Erythroblast (primary cell): ENCODE measurements around the gene SP3.

Experiments
- DNase-seq, 2 experiments: peaks; one replicate each; lab custom pipeline; 2025; lab: John Stamatoyannopoulos, UW
- GATA1 ChIP-seq: IDR thresholded peaks from 2 replicates; pipeline ENCODE4 v1.6.1; 2011; ENCODE audit warnings: low read depth, mild to moderate bottlenecking, control low read depth, low read length, moderate library complexity
- POLR2A ChIP-seq: IDR thresholded peaks from 2 replicates; pipeline ENCODE4 v1.6.1; 2011; ENCODE audit warnings: mild to moderate bottlenecking, low read length

The SP3 gene

DNA sequence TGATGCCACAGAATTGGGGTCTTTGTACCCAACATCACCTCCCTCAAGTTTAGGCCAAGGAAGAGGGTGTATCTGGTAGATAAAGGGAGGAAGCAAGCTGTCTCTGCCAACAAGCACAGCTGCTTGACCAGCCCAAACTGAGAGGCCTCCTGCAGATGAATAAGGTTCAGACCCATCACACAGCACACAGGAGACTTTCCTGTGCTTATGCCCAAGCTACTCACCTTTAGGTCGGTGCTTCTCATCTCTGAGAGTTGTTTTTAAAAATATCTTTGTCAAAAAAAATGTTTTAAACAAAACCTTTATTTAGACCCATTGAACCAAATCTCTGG is 24.7 kb upstream of the SP3 start:
- TF ChIP-seq GATA1 (no peak), POLR2A (no peak)
- no peak for DNase-seq

DNA sequence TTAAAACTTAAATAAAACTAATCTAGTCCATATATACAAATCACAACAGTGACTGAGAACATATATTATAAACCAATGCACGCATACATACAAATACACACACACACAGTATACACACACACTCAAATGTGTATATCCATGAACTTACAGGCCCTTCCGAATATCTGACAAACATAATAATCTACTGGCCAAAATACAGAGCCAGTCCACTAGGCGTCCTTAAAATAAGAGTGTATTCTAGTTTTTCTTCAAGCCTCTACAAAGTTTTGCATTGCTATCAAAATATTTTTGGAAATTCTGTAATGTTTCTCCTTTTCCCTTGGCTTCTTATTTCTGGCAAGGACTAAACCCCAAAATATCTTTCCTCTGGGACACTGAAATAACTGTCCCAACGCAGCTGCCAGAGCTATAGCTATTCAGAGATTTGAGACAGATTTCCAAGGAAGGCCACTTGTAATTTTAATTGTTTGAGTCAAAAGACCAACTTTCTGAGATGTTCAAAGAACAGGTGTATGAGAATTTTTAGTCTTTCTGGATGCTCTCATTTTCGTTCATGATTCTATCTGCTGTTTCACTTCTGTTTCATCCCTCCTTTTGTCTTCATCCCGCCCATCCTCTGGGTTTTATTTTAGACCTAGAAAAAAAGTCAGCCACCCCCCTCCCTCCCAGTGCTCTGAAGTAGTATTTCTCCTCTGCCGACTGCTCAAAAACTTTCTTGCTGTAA is 24.1 kb upstream of the SP3 start:
- TF ChIP-seq POLR2A (no peak), GATA1 (no peak)
- no peak for DNase-seq

DNA sequence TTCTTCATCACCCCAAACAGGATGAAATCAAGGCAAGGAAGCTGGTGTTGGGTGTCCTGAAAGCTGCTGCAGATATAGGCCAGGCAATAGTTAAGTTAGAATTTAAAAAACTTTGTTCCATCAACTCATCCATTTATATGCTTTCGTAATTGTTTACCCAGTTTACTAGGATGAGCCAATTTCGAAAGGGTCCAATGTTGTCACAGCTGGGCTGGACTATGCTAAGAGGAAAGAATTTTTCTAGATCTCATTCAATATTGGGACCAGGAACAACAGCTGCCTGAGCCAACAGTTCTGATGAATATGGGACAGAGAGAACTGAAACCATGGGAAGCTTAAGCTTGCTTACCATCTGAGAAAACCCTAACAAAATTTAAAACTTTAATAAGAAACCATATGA is 21.6 kb upstream of the SP3 start:
- DNase-seq = no peak
- TF ChIP-seq GATA1 = no peak
- TF ChIP-seq POLR2A = no peak

DNA sequence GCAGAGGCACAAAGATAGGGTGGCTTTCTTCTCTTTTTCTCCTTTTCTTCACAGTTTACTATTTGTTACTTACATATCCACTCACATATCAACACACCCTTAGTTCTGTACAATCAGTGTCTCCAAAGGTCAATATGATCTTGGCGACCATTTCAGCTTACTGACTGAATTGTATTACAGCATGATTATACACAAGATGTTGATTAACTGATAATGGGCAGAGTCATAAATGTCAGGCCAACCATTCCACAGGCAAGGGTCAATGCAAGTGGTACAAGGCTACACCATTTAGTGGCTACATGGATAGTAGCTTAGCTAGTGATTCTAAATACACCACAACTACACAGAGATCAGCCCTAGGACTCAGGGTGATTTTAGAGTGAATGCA is 20.4 kb upstream of the SP3 start:
- TF ChIP-seq POLR2A (no peak), GATA1 (no peak)
- DNase-seq = no peak

DNA sequence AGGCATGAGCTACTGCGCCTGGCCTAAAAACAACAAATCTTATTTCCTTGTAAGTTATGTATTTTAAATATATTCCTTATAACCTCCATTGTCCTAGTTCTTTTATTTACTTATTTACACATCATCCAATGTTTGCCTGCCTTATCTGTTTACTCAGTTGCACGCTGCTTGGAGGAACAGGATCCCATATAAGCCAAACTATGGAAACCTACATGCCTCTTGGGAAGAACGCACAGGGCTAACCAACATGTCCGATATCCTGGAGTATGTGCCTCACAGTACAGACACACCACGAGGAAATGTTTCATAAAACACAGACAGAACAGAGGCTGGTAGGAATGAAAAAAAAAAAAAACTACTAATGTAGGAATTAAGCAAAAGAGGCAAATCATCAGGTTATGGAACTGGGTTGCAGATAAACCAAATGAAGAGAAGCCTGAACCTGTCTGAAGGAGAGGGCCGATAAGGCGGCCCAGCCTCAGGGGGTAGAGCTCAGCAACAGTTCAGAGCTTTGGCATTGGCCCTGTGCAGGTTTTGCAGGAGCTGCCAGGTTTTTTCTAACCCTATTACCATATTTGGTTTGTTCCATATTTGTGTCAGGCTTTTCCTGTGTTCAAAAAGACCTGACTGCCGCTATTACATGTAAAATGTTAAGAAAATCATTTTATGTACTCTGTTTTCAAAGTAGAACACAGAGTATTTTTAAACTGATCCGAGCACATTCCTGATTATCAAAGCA is 19.9 kb upstream of the SP3 start:
- peak in 1 of 2 experiments; percentile 11 for DNase-seq
- no peak for TF ChIP-seq POLR2A
- TF ChIP-seq GATA1 = no peak

DNA sequence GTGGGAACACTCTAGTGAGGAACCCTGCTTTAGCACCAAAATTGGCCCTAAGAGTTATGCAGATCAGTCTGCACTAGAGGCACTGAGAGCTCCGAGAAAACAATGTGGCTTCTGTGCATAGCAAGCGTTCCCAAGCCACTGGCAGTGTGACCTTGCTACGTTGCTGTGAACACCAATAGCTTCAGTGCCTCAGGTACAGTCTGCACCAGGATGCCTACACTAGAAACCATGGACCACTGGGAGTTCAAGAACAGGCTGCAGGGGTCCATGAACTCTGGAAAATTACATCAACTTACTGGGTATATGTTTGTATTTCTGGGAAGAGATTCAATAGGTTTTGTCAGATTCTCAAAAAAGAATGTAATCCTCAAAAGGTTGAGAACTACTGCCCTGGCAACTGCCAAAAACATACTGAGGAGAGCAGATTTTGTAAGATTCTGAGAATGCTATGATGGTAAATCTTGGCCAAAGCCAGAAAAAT is 18.3 kb upstream of the SP3 start:
- TF ChIP-seq GATA1 (no peak), POLR2A (no peak)
- no peak for DNase-seq

DNA sequence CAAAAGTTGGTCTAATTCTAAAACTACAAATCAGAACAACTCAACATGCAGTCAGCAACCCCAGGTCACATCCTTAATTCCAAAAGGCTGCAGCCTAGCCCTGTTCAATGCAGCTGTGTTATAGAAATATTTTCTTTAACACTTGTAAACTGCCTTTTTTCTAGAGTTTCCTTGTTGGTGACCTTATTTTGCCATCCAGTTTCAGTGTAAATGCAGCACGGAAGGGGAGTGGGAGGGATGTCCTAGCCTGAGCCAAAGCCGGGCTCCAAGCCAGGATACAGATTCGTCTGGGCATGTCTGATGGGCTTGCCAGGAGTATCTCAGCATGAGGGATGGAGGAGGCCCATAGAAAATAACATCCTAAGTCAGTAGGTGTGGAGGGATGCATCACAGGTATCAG is 17.7 kb upstream of the SP3 start:
- no peak for DNase-seq

DNA sequence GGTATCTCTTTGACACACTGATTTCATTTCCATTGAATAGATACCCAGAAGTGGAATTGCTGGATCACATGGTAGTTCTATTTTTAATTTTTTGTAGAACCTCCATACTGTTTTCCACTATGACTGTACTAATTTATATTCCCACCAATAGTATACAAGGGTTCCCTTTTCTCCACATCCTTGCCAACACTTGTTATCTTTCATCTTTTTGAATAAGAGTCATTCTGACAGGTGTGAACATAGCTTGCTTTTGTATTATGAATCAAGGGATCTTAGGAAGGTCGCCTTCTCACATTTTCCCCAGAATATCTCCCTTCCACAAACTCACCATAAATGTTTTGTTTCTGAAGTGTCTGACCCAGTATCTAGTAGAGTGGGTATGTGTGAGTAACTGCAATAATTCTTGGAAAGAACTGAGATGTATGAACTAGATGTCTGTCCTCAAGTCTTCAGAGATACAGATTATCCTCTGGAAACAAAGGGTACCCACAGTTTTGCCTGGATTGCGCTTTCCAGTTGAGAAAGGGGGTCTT is 17.1 kb upstream of the SP3 start:
- TF ChIP-seq POLR2A = no peak
- no peak for TF ChIP-seq GATA1
- no peak for DNase-seq

More for the DNA sequence above, 17.7 kb upstream of the SP3 start:
- TF ChIP-seq GATA1 (no peak), POLR2A (no peak)

DNA sequence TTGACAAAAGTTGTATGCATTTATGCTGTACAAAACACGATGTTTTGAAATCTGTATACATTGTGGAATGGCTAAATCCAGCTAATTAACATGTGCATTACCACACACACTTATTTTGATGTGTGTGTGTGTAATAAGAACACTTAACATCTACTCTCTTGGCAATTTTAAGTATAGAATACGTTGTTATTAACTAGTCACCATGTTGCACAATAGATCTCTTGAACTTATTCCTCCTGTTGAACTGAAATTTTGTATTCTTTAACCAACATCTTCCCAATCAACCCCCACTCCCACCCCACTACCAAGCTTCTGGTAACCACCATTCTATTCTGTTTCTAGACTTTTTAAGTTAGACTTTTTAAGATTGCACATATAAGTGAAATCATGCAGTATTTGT is 16.3 kb upstream of the SP3 start:
- no peak for DNase-seq
- TF ChIP-seq POLR2A = no peak
- TF ChIP-seq GATA1 = no peak

DNA sequence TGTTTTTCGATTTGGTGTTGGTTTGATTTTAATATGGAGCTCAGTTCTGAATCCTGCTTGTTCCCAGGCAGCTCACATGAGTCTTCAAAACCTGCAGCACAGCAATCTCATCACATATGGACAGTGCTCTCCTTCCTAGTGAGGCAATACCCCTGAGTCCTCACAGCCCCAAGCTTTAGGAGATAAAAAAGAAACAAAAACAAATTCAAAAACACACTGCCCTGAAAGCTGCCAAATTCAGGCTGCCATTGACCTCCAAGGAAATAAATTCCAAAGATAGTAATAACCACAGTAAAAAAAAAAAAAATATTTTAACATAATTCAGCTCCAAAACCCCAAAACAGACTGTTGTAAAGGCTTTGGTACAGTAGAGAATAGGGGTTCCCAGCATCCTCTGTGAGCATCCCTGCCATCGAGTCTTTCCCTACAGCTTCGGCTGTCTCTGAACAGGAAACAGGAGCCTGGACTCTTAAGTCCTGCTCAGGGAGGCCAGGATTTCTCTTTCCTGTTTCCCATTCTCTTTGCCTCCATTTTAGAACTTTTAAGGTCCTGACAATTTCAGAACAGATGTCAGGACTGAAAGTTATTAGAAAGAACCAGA is 14.7 kb upstream of the SP3 start:
- DNase-seq = no peak
- TF ChIP-seq POLR2A = no peak

DNA sequence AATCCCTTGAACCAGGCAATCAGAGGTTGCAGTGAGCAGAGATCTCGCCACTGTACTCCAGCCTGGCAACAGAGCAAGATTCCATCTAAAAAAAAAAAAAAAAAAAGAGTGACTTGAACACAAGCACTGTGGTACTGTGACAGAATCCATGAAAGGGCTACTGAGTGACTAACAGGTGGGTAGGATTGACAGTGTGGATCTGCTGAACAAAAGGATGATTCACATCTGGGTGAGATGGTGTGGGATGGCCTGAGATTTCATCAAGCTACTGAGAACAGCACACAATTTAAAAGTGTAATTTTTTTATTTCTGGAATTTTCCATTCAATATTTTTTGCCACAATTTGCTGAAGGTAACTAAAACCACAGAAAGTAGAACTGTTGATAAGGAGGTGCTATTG is 13.3 kb upstream of the SP3 start:
- DNase-seq = no peak
- TF ChIP-seq GATA1 (no peak), POLR2A (no peak)

DNA sequence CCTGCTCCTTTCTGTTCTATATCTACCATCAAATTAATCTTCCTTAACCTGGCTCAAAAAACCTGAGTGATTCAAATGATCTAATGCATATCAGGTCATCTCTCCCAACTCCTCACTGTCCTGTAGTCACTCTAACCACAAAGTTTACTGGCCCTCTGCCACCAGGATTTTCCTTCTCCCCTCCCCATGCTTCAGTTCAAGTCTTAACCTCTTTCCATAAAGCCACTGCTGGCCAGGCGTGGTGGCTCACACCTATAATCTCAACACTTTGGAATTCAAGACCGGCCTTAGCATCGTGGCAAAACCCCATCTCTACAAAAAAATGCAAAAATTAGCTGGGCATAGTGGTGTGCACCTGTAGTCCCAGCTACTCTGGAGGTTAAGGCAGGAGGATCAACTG is 7.5 kb upstream of the SP3 start:
- DNase-seq = no peak
- TF ChIP-seq POLR2A (no peak), GATA1 (no peak)

DNA sequence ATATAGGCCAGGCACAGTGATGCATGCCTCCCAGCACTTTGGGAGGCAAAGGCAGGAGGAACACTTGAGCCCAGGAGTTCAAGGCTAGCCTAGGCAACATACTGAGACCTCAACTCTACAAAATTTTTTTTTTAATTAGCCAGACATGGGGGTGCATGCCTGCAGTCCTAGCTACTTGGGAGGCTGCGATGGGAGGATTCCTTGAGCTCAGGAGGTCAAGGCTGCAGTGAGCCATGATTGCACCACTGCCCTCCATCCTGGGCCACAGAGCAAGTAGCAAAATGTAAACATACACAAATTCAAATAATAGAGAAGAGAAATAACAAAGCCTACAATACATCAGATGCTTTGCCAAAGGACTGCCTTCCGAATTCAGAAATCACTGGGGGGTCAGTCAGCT is 7.0 kb upstream of the SP3 start:
- TF ChIP-seq POLR2A = no peak
- TF ChIP-seq GATA1 = no peak

DNA sequence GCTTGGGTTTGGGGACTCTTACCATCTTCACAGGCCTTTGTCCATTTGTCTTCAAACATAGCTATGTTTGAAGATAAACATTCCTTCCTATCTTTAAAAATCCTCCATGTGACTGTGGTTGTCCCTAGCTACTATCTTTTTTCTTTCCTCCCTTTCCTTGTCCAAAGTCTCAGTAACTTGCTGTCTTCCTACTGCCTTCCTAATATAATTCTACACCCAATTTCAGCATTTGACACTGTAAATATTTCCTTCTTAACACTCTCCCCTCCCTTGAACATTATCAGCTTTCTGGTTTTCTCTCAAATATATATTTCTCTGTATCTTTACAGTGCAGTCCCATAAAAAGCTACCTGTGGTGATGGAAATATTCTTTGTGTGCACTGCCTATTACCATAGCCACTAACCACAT is 5.3 kb upstream of the SP3 start:
- peak in 1 of 2 experiments; percentile 17 for DNase-seq
- TF ChIP-seq GATA1 (no peak), POLR2A (no peak)

More for the DNA sequence above, 7.0 kb upstream of the SP3 start:
- DNase-seq = no peak
